Measurements from ENCODE around the gene FIZ1.
"Not testable (repeated sequence)": the region's sequence is repeated elsewhere in the genome, so short reads cannot be mapped to it uniquely, and the experiment has no call there.

Gene FIZ1

DNA sequence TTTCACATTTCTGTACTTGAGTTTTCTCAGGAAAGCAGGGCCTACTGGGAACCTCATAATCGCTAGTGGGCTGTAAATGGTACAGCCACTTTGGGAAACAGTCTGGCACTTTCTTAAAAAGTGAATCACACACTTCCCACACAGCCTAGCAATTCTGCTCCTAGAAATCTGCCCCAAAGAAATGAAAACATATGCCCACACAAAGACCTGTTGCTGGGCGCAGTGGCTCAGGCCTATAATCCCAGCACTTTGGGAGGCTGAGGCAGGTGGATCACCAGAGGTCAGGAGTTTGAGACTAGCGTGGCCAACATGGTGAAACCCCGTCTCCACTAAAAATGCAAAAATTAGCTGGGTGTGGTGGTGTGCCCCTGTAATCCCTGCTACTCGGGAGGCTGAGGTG, 29.8 kb downstream of the FIZ1 start:
- H3K36me3 ChIP-seq (ENCODE audit: insufficient read depth, low read length); H3K4me1 ChIP-seq (ENCODE audit: control insufficient read depth, insufficient read depth, low read length, unreplicated experiment); H3K27me3 ChIP-seq (ENCODE audit: insufficient read depth, low read length); H3K79me2 ChIP-seq (ENCODE audit: control insufficient read depth, insufficient read depth, low read length, unreplicated experiment); H2AFZ ChIP-seq (ENCODE audit: low read length, unreplicated experiment); H3K4me3 ChIP-seq (ENCODE audit: low read depth, low read length); H3K27ac ChIP-seq (ENCODE audit: low read depth, low read length): not testable (repeated sequence)

DNA sequence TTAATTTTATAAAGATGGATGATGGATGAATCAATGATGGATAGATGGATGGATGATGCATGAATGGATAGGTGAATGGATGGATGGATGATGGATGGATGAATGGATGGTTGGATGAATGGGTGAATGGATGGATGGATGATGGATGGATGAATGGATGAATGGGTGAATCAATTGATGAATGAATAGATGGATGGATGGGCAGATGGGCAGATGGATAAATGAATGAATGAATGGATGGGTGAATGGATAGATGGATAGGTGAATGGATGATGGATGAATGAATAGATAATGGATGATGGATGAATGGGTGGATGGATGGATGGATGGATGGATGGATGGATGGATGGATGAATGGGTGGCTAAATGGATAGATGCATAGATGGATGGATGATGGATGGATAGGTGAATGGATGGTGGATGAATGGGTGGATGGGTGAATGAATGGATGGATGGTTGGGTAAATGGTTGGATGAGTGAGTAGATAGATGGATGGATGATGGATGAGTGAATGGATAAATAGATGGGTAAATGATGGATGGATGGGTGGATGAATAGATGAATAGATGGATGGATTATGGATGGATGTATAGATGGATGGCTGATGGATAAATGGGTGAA, 31.5 kb downstream of the FIZ1 start:
- no peaks in the 10 kb centered on the region for H3K27me3 ChIP-seq (ENCODE audit: insufficient read depth, low read length)
- H2AFZ ChIP-seq (ENCODE audit: low read length, unreplicated experiment), result no peak overlapping the region
- no peak overlapping the region for H3K4me3 ChIP-seq (ENCODE audit: low read depth, low read length)
- no peaks in the 10 kb centered on the region for H3K36me3 ChIP-seq (ENCODE audit: insufficient read depth, low read length)
- H3K79me2 ChIP-seq (ENCODE audit: control insufficient read depth, insufficient read depth, low read length, unreplicated experiment), result no peaks in the 10 kb centered on the region
- no peaks in the 10 kb centered on the region for H3K4me1 ChIP-seq (ENCODE audit: control insufficient read depth, insufficient read depth, low read length, unreplicated experiment)
- H3K27ac ChIP-seq (ENCODE audit: low read depth, low read length), result no peak overlapping the region

DNA sequence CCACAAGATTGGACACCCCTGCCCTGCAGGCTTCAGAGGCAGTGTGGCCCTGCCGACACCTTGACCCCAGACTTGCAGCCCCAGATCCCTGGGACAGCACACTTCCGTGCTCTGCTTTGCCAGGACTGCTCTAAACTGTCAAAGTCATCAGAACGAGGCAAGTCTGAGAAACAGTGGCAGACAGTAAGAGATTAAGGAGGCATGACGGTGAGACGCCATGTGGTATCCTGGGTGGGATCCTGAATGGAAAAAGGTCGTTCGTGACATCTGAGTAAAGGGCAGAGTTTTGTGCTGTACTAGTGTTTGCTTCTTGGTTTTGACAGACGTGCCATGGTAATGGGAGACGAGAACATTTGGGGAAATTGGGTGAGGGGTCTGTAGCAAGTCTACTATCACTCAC, 32.5 kb downstream of the FIZ1 start:
- Histone ChIP-seq H3K4me1 (ENCODE audit: control insufficient read depth, insufficient read depth, low read length, unreplicated experiment) (no peaks in the 10 kb centered on the region), H2AFZ (ENCODE audit: low read length, unreplicated experiment) (no peak overlapping the region)

GRCh38 chr19:55563261-55563690, 36.0 kb downstream of the FIZ1 start:
- Histone ChIP-seq H3K4me1 (ENCODE audit: control insufficient read depth, insufficient read depth, low read length, unreplicated experiment) (no peaks in the 10 kb centered on the region), H3K27ac (ENCODE audit: low read depth, low read length) (no peak overlapping the region), H3K27me3 (ENCODE audit: insufficient read depth, low read length) (no peaks in the 10 kb centered on the region), H3K36me3 (ENCODE audit: insufficient read depth, low read length) (no peaks in the 10 kb centered on the region), H3K79me2 (ENCODE audit: control insufficient read depth, insufficient read depth, low read length, unreplicated experiment) (no peaks in the 10 kb centered on the region), H3K4me3 (ENCODE audit: low read depth, low read length) (no peak overlapping the region), H2AFZ (ENCODE audit: low read length, unreplicated experiment) (no peak overlapping the region)

More for the DNA sequence above, 32.5 kb downstream of the FIZ1 start:
- no peak overlapping the region for H3K4me3 ChIP-seq (ENCODE audit: low read depth, low read length)
- no peaks in the 10 kb centered on the region for H3K27me3 ChIP-seq (ENCODE audit: insufficient read depth, low read length)
- H3K79me2 ChIP-seq (ENCODE audit: control insufficient read depth, insufficient read depth, low read length, unreplicated experiment), result no peaks in the 10 kb centered on the region
- no peaks in the 10 kb centered on the region for H3K36me3 ChIP-seq (ENCODE audit: insufficient read depth, low read length)
- H3K27ac ChIP-seq (ENCODE audit: low read depth, low read length), result no peak overlapping the region

DNA sequence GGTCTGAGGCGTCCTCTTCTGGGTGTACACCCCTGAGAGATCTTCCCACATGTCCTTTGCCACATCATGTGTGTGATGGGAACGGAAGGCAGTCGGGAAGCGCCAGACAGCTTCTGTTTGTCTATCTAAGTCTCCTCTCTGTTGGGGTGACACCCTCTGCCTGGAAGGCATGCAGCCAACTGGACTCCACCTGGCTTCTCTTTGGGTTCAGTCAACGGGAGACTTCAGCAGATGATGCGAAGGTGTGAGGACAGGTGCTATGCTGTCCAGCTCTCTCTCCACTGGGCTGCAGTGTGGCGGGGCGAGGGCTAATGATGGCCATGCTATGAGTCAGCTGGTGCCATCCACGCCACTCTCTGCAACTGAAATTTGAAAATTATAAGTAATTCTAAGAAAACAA, 39.6 kb downstream of the FIZ1 start:
- no peaks in the 10 kb centered on the region for H3K36me3 ChIP-seq (ENCODE audit: insufficient read depth, low read length)
- no peak overlapping the region for H3K27ac ChIP-seq (ENCODE audit: low read depth, low read length)
- H3K79me2 ChIP-seq (ENCODE audit: control insufficient read depth, insufficient read depth, low read length, unreplicated experiment), result no peaks in the 10 kb centered on the region
- no peak overlapping the region for H3K4me3 ChIP-seq (ENCODE audit: low read depth, low read length)
- no peak overlapping the region for H2AFZ ChIP-seq (ENCODE audit: low read length, unreplicated experiment)
- no peaks in the 10 kb centered on the region for H3K4me1 ChIP-seq (ENCODE audit: control insufficient read depth, insufficient read depth, low read length, unreplicated experiment)
- H3K27me3 ChIP-seq (ENCODE audit: insufficient read depth, low read length), result no peaks in the 10 kb centered on the region

DNA sequence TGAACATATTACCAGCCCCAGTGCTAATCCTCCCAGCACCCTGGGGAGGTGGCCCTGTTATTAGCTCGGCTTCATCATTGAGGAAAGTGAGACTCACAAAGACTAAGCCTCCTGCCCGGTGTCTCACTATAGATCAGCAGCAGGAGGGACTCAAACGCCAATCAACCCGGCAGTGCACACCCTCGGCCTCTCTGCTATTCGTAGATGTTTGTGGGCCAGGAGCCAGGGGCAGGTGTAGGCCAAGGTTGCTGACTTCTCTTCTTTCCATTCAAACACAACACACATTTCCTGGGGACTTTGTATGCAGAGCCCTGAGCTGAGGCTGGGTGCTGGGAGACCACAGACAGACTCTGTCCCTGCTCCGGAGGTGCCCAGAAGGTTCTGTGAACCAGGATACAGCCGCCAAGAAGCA, 44.6 kb downstream of the FIZ1 start:
- Histone ChIP-seq H3K79me2 (ENCODE audit: control insufficient read depth, insufficient read depth, low read length, unreplicated experiment) (no peaks in the 10 kb centered on the region), H3K4me1 (ENCODE audit: control insufficient read depth, insufficient read depth, low read length, unreplicated experiment) (peaks cover 18% of the 10 kb centered on the region), H3K27me3 (ENCODE audit: insufficient read depth, low read length) (no peaks in the 10 kb centered on the region), H3K27ac (ENCODE audit: low read depth, low read length) (no peak overlapping the region), H3K4me3 (ENCODE audit: low read depth, low read length) (no peak overlapping the region), H3K36me3 (ENCODE audit: insufficient read depth, low read length) (no peaks in the 10 kb centered on the region), H2AFZ (ENCODE audit: low read length, unreplicated experiment) (no peak overlapping the region)

DNA sequence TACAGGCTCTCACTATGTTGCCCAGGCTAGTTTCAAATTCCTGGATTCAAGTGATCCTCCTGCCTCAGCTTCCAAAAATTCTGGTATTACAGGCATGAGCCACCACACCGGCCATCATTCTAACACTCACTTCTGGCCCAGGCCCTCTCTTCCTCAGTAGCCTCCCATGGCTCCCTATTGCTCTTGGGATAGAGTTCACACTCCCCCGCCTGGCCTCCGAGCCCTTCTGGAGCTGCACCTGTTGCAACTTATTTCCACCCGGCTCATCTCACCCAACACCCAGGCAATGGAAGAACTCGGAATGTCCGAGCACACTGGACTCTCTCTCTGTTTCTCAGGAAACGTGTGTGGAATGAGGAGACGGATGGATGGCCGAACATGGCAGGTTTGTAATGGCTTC, 45.0 kb downstream of the FIZ1 start:
- Histone ChIP-seq H3K27ac (ENCODE audit: low read depth, low read length) (no peak overlapping the region), H3K27me3 (ENCODE audit: insufficient read depth, low read length) (no peaks in the 10 kb centered on the region), H2AFZ (ENCODE audit: low read length, unreplicated experiment) (no peak overlapping the region), H3K4me3 (ENCODE audit: low read depth, low read length) (no peak overlapping the region), H3K4me1 (ENCODE audit: control insufficient read depth, insufficient read depth, low read length, unreplicated experiment) (peaks cover 21% of the 10 kb centered on the region), H3K79me2 (ENCODE audit: control insufficient read depth, insufficient read depth, low read length, unreplicated experiment) (no peaks in the 10 kb centered on the region), H3K36me3 (ENCODE audit: insufficient read depth, low read length) (no peaks in the 10 kb centered on the region)

DNA sequence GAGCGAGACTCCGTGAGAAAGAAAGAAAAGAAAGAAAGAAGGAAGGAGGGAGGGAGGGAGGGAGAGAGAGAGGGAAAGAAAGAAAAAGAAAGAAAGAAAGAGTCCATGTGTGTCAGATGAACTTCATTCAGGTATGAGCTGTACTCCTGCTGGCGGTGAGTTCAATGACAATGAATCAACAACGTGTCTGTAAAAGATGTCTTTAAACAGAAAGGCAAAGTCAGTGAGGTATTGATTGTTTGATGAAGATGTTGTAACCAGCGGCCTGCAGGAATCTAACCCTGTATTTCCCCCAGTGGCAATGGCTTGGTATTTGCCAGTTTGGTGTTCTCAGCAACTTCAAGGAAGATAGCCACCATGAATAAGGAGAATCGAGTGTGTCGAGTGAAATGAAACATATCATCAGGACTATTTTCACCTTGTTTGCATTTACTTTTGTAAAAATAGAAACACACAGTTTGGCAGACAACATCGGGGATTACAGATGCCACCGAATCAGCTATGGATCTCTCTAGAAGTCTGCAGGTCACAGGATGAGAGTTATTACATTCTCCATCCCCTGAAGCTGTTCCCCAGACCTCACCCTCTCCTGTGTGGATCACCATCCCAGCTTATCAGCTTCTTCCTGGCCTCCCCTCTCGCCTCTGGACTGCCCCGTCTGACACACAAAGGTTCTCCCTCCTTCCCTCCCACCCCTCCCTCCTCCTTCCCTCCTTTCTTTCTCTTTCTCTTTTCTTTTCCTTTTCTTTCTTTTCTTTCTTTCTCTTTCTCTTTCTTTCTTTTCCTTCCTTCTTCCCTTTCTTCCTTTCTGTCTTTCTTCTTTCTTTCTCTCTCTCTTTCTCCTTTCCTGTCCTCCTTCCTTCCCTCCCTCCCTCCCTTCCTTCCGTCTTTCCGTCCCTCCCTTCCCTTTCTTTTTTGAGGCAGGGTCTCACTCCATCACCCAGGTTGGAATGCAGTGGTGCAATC, 45.8 kb downstream of the FIZ1 start:
- peaks cover 23% of the 10 kb centered on the region for H3K4me1 ChIP-seq (ENCODE audit: control insufficient read depth, insufficient read depth, low read length, unreplicated experiment)
- no peaks in the 10 kb centered on the region for H3K27me3 ChIP-seq (ENCODE audit: insufficient read depth, low read length)
- peak overlapping the region; percentile 40; the same call in 1 of the 2 replicates for H3K27ac ChIP-seq (ENCODE audit: low read depth, low read length)
- H3K79me2 ChIP-seq (ENCODE audit: control insufficient read depth, insufficient read depth, low read length, unreplicated experiment), result no peaks in the 10 kb centered on the region
- H3K36me3 ChIP-seq (ENCODE audit: insufficient read depth, low read length), result no peaks in the 10 kb centered on the region
- no peak overlapping the region for H2AFZ ChIP-seq (ENCODE audit: low read length, unreplicated experiment)
- no peak overlapping the region for H3K4me3 ChIP-seq (ENCODE audit: low read depth, low read length)

GRCh38 chr19:55552620-55553019, 46.7 kb downstream of the FIZ1 start:
- no peaks in the 10 kb centered on the region for H3K27me3 ChIP-seq (ENCODE audit: insufficient read depth, low read length)
- H2AFZ ChIP-seq (ENCODE audit: low read length, unreplicated experiment), result peak overlapping the region; percentile 22
- H3K27ac ChIP-seq (ENCODE audit: low read depth, low read length), result 0 out of 2 replicates have a peak overlapping the region, but pooled peaks have one; percentile 40
- no peaks in the 10 kb centered on the region for H3K36me3 ChIP-seq (ENCODE audit: insufficient read depth, low read length)
- H3K4me3 ChIP-seq (ENCODE audit: low read depth, low read length), result no peak overlapping the region
- H3K79me2 ChIP-seq (ENCODE audit: control insufficient read depth, insufficient read depth, low read length, unreplicated experiment), result no peaks in the 10 kb centered on the region
- H3K4me1 ChIP-seq (ENCODE audit: control insufficient read depth, insufficient read depth, low read length, unreplicated experiment), result peaks cover 26% of the 10 kb centered on the region

DNA sequence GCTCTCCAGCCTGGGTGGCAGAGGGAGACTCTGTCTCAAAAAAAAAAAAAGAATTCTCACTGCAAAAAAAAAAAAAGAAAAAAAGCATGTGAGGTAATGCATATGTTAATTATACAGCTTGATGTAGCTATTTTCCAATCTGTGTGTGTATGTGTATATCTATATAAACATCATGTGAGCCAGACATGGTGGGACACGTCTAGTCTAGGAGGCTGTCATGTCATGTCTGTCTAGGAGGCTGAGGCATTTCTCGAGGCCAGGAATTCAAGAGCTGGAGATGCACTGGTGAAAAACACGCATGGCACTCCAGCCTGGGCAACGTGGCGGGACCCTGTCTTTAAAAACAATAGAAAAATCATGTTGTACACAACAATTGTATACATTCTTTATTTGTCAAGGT, 47.1 kb downstream of the FIZ1 start:
- H3K79me2 ChIP-seq (ENCODE audit: control insufficient read depth, insufficient read depth, low read length, unreplicated experiment), result no peaks in the 10 kb centered on the region
- H3K4me3 ChIP-seq (ENCODE audit: low read depth, low read length), result no peak overlapping the region
- peak overlapping the region; percentile 22 for H2AFZ ChIP-seq (ENCODE audit: low read length, unreplicated experiment)
- no peaks in the 10 kb centered on the region for H3K27me3 ChIP-seq (ENCODE audit: insufficient read depth, low read length)
- no peaks in the 10 kb centered on the region for H3K36me3 ChIP-seq (ENCODE audit: insufficient read depth, low read length)
- H3K27ac ChIP-seq (ENCODE audit: low read depth, low read length), result 0 out of 2 replicates have a peak overlapping the region, but pooled peaks have one; percentile 26
- peaks cover 29% of the 10 kb centered on the region for H3K4me1 ChIP-seq (ENCODE audit: control insufficient read depth, insufficient read depth, low read length, unreplicated experiment)

DNA sequence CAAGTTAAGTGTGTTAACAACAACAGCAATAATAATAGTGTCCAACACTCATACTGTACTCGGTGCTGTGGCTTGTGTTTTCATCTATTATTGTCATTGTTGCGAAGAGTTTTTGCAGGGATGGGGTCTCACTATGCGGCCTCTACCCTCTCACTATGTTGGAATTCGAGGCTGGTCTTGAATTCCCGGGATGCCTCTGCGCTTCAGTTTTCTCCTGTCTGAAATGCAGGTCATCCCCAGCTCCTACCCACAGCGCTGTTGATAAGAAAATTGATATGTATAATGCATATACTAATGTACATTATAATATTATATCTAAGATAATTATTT, 49.0 kb downstream of the FIZ1 start:
- peak overlapping the region; percentile 53; the same call in 1 of the 2 replicates for H3K4me3 ChIP-seq (ENCODE audit: low read depth, low read length)
- no peaks in the 10 kb centered on the region for H3K36me3 ChIP-seq (ENCODE audit: insufficient read depth, low read length)
- peaks cover 33% of the 10 kb centered on the region for H3K4me1 ChIP-seq (ENCODE audit: control insufficient read depth, insufficient read depth, low read length, unreplicated experiment)
- no peaks in the 10 kb centered on the region for H3K79me2 ChIP-seq (ENCODE audit: control insufficient read depth, insufficient read depth, low read length, unreplicated experiment)
- H3K27me3 ChIP-seq (ENCODE audit: insufficient read depth, low read length), result no peaks in the 10 kb centered on the region
- no peak overlapping the region for H2AFZ ChIP-seq (ENCODE audit: low read length, unreplicated experiment)
- H3K27ac ChIP-seq (ENCODE audit: low read depth, low read length), result peak overlapping the region; percentile 98

All from ACC112 (cell line).